Middle frontal gyrus (tissue), 1 donor: ENCODE data around the gene GUCY1A2.

Experiments
- DNase-seq: peaks from one replicate; pipeline ENCODE4 v3.0.0-alpha.2; 2015; ENCODE audit warnings: low spot score; ENCODE audit errors: extremely low spot score

The GUCY1A2 gene

DNA sequence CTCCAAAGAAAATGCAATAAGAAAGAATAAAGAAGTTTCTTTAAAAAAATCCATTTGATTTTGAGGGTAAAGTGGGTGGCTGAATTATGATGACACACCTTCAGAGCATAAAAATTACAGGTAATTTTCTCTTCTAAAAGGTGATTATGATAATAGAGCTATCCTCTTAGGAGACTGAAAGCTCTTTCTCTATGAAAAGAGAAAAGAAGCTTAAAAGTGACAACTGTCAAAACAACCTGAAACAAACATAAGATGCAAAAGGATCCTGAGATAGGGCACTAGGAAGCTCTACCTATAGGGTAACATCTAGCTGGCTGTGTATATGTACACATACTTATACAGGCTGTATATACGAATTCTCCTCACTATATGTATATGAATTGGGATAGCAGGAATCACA lies 270.2 kb downstream of the GUCY1A2 start:
- DNase-seq: no peak

GRCh38 chr11:106745941-106746340 lies 272.3 kb downstream of the GUCY1A2 start:
- DNase-seq: no peak

DNA sequence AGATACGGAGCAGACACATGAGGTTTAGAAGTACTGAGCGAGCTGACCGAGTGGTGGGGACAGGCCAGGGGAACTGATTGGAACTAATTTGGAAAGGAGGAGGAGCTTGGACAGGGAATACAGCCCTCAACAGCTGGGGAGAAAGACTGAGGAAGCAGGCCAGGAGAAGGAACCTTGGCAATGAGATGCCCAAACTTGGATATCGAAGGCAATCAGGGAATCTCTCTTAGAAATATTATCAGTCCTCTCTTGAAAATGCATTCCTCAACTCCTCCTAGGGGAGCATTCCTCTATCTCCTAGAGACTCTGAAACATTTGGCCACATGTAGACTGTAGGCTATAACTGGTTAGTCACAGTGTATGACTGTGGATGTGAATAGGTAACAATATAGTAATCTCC lies 284.6 kb downstream of the GUCY1A2 start:
- DNase-seq: no peak

- no peak for DNase-seq
Measured at GRCh38 chr11:106728859-106729258, 289.4 kb downstream of the GUCY1A2 start.

DNA sequence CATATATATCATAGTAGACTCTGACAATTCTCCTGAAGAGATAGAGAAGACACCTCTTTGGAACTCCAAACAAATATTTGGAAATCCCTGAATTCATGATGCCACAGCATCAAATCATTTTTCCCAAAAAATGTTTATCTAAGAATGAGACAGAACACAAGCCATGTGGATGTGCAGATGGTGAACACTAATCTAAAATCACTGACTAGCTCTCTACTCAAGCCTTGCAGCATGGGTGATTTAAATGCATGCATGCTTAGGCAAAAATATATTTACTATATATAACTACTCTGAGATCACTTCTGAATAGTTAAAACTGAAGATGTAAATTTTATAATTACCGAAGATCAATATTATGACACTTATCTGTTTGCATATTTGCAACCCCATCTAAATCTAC lies 289.9 kb downstream of the GUCY1A2 start:
- no peak for DNase-seq

GRCh38 chr11:106727256-106727655 lies 291.0 kb downstream of the GUCY1A2 start:
- no peak for DNase-seq

DNA sequence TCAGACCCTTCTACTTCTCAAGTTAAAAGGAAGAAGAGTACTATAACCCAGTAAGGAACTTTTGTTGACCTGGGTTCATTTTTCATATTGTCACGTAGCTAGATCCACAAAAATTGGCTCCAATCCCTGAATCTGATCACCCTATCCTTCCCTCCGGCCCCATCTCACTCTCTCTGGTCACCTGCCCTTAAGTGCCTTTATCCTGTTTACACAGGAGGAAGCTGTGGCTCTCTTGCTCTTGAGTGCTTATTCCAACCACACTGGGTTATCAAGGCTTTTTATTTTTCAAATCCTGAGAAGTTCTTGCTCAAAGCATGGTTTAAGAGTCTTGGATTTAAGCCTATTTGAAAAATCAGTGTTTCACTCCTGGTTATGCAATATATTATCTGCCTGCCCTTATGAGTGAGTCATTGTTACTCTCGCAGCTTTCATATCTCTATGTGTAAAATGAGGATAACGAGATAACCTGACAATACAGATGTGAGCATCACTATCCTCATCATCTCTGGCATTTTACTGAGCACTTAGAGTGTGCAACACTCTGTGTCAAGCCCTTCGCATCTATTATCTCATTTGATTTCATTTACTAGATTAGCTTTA lies 293.9 kb downstream of the GUCY1A2 start:
- no peak for DNase-seq

DNA sequence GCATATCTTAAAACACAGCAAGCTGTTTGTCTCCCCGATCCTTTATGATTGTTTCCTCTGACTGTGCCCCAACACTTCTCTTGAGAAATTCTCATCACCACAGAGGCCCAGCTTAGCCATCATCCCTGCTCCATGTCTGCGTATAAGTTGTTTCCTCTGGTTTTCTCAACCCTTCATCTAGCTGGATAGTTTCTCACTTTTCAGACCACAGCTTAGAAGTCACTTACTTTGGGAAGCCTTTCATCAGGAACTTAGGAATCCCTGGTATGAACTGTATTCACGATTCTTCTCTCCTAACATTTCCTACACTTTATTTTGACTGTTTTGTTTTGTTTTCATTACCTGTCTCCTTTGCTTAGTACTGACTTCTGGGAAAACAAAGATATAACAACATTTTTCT lies 295.2 kb downstream of the GUCY1A2 start:
- no peak for DNase-seq

DNA sequence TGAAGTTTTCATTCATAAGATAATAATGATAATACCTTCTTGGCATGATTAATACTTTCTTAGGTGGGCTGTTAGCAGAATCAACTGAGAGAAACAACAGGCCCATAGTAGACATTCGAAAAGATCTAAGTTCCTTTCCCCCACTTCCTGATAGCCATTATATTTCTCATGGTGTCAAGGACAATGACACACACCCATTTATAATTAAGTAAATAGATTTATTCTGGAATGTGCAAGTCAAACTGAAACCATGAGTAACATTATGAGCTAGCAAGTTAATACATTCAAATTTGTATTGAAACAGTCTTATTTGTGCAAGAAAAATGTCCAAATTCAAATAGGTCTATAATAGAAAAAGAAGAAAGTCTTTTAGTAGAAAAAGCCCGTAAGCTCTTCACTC lies 301.1 kb downstream of the GUCY1A2 start:
- no peak for DNase-seq

- DNase-seq: no peak
Measured at GRCh38 chr11:106714199-106714598, 304.1 kb downstream of the GUCY1A2 start.

- DNase-seq: no peak
Measured at GRCh38 chr11:106708348-106708747, 309.9 kb downstream of the GUCY1A2 start.

DNA sequence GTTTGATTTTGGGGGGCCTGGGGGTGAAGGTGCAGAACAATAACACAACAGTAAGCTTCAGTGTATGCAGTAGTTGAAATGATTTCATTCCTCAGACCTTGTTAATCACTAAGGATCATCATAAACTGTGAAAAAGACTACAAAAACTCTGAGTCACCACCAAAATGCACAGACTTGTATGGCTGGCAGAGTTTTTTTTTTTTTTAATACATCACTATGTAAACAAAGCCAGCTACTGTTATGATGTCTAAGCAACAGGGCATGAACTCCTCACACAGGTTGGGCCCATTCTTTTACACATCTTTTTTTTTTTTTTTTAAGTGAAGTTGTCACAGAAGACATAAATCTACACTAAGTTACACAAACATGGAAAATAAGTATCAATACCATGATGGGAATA lies 311.9 kb downstream of the GUCY1A2 start:
- no peak for DNase-seq

DNA sequence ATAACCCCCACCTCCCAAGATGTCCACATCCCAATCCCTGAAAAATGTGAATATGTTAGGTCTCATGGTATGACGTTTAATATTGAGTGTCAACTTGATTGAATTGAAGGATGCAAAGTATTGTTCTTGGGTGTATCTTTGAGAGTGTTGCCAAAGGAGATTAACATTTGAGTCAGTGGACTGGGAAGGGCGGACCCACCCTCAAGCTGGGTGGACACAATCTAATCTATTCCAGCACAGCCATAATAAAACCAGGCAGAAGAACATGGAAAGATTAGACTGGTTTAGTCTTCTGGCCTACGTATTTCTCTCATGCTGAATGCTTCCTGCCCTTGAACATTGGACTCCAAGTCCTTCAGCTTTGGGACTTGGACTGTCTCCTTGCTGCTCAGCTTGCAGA lies 315.5 kb downstream of the GUCY1A2 start:
- no peak for DNase-seq

DNA sequence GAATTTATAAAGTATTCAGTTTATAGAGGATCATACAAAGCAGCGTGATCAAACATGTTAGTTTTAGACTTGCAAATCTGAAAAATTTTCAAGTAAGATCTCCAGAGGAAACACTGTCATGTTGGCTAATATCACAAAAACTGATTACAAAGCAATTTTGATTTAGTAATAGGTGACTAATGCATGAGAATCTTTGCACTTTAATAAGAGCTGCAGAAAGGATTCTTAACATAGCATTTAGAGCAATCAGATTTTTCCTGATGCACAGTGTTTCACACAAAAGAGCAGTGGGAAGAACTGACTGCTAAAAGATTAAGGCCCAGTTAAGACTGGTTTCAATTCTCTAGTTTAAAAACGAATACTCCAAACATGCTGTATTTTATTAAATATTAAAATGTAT lies 321.2 kb downstream of the GUCY1A2 start:
- no peak for DNase-seq

GRCh38 chr11:106695506-106695905 lies 322.8 kb downstream of the GUCY1A2 start:
- DNase-seq: no peak

- DNase-seq: no peak
Measured at GRCh38 chr11:106694501-106694900, 323.8 kb downstream of the GUCY1A2 start.

DNA sequence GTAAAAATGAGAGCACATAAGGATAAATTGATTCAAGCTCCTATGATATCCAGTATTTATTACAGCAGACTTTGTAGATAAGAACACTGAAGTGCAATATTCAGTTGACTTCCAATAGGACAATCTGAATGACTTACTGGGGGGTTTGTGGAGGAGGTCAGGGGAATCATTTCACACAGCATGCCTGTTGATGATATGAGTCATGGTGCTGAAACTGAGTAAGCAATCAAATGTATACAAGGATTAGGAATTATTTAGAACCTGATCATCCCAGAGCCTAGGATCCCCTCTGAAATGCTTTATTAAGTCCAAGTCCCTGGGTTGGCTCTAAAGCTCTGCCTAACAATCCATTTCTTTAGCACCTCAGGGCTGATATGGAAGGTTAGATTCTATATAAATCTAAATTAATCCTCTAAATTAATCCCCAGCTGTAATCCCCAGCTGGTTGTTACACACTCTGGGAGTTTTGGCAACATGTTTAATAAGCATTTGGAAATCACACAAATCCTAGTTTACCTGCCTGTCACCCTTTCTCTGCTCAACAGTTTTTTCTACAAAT lies 326.4 kb downstream of the GUCY1A2 start:
- no peak for DNase-seq

GRCh38 chr11:106690923-106691322 lies 327.4 kb downstream of the GUCY1A2 start:
- no peak for DNase-seq

DNA sequence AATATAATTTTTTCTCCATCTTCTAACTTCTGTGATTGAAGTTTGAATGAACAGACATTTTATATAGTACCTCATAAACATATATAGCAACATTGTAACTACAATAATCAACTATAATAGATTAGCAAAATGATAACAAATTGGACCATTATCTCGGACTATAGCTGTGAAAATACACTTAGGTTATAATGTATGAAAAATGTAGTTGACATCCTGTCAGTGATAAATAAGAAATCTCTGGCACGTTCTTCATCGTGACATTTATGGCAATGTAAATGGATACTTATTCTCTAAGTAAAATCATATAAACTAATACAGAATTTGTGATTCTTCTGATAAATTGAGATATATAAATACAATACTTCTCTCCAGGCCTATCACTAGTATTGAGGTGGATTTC lies 333.3 kb downstream of the GUCY1A2 start:
- DNase-seq: no peak

GRCh38 chr11:106683435-106683834 lies 334.8 kb downstream of the GUCY1A2 start:
- no peak for DNase-seq

DNA sequence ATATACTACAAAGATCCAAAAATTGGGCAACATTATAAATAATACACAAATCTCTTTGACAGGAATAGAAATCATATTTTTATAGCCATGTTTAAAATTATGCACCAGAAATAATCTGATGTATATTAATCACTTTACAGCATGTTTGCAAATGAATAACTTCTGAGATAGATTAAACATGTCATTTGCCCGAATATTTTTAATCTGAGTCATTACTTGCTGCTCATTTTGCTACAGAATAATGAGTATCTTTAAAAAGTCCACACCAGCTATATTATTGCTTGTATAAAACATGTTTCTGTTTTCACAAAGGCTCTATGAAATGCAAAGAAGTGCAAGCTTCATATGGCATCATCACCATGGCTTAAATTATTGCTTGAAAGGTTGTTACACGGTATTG lies 336.8 kb downstream of the GUCY1A2 start:
- no peak for DNase-seq

- DNase-seq: peak; percentile 31
Measured at GRCh38 chr11:106679581-106679980, 338.7 kb downstream of the GUCY1A2 start.

DNA sequence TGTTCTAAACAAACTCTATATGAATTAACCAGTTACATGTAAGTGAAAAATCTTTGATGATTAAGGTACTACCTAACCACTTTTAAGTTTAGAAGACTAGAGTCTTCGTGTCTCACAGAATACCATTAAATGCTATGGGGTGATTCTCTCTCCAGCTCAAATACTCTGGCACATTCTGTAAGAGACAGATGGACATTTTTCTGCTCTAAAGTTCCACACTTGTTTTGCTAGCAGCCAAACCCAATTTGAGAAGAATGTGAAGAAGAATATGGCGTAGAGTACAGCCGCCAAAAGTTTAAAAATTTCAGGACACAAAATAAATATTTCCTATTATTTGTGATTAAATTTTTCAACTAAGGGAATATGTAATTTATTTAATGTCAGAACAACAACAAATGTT lies 339.1 kb downstream of the GUCY1A2 start:
- DNase-seq: no peak

DNA sequence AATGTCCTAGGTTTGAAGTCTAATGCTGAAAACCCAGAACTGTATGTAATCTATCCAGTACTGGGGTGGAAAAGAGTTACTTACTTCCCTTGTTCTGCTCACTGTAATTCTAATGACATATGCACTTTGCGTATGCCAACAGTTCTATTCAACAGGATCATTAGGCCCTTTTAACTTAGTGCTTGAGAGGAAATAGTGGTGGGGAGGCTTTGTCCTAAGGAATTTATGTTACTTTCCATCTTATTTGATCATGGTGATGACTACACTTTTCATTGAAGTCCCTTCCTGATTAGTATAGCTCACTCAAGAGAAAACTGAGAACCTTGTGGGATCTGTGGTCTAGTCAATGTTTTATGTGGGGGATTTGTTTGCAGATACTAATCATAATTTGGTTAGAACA lies 348.2 kb downstream of the GUCY1A2 start:
- DNase-seq: no peak
